GM10266 (cell line): ENCODE data around the gene BAIAP2.
A peak's percentile ranks its signal among the peaks of the same experiment; 100 is the strongest.

Experiments used
- DNase-seq: peaks from one replicate; pipeline ENCODE4 v3.0.0; 2012; ENCODE audit errors: extremely low spot score
- TF ChIP-seq, protein P1 (sequence below): IDR thresholded peaks from 2 replicates; pipeline ENCODE4 v1.5.1; 2012; ENCODE audit warnings: mild to moderate bottlenecking, low read depth; ENCODE audit not compliant: control insufficient read depth, insufficient read depth; ENCODE audit errors: missing control alignments

Gene BAIAP2

GRCh38 chr17:80991645-80992076 lies 43.3 kb upstream of the BAIAP2 start, which contains the start of gene CHMP6:
CHMP6 (plus strand) TSS chr17:80991841; CDS start chr17:80991919, 78 bp downstream.
- DNase-seq = peak; percentile 95
- TF ChIP-seq, protein P1, sequence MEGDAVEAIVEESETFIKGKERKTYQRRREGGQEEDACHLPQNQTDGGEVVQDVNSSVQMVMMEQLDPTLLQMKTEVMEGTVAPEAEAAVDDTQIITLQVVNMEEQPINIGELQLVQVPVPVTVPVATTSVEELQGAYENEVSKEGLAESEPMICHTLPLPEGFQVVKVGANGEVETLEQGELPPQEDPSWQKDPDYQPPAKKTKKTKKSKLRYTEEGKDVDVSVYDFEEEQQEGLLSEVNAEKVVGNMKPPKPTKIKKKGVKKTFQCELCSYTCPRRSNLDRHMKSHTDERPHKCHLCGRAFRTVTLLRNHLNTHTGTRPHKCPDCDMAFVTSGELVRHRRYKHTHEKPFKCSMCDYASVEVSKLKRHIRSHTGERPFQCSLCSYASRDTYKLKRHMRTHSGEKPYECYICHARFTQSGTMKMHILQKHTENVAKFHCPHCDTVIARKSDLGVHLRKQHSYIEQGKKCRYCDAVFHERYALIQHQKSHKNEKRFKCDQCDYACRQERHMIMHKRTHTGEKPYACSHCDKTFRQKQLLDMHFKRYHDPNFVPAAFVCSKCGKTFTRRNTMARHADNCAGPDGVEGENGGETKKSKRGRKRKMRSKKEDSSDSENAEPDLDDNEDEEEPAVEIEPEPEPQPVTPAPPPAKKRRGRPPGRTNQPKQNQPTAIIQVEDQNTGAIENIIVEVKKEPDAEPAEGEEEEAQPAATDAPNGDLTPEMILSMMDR = peak; percentile 21

- DNase-seq = peak; percentile 70
- TF ChIP-seq, protein P1 = no peak
Observed at GRCh38 chr17:80992077-80992947, 42.6 kb upstream of the BAIAP2 start.

- peak; percentile 58 for DNase-seq
- TF ChIP-seq, protein P1 = no peak
Observed at GRCh38 chr17:80992948-80993624, 41.9 kb upstream of the BAIAP2 start.

- TF ChIP-seq, protein P1 = no peak
- peak; percentile 21 for DNase-seq
Observed at GRCh38 chr17:80995131-80995530, 39.8 kb upstream of the BAIAP2 start.

DNA sequence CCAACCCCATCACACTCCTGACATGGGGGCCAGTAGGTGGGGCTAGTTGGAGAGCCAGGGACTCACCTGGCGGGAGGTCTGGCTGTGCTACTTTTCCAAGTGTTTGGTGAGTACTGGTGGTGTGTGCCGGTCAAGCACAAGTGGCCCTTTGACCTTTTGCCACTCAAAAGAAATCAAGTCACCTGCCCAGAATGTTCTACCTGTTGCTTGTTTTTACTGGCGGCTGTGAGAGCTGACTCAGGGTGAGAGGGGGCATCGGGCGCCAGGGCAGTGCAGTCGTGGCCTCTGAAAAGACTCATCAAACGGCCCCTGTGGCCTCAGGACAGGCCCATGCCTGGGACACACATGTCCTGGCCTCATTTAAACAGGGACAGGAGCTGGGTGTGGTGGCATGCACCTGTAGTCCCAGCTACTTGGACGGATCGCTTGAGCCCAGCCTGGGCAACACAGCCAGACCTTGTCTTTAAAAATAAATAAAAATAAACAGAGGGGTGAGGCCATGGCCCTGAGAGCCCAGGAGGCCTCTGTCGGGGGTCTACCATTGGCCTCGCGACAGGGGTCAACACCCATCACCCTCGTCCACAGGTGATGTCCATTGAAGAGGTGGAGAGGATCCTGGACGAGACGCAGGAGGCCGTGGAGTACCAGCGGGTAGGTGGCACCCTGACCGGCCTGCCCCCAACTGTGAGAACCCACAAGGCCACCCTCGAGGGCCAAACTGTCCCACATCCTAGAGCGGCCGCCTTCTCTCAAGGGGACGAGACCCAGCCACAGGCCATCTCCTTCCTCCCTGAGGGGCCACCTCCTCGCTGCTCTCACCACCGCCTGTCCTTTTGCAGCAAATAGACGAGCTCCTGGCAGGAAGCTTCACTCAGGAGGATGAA lies 38.3 kb upstream of the BAIAP2 start:
- DNase-seq = peak; percentile 16
- TF ChIP-seq, protein P1 = no peak

DNA sequence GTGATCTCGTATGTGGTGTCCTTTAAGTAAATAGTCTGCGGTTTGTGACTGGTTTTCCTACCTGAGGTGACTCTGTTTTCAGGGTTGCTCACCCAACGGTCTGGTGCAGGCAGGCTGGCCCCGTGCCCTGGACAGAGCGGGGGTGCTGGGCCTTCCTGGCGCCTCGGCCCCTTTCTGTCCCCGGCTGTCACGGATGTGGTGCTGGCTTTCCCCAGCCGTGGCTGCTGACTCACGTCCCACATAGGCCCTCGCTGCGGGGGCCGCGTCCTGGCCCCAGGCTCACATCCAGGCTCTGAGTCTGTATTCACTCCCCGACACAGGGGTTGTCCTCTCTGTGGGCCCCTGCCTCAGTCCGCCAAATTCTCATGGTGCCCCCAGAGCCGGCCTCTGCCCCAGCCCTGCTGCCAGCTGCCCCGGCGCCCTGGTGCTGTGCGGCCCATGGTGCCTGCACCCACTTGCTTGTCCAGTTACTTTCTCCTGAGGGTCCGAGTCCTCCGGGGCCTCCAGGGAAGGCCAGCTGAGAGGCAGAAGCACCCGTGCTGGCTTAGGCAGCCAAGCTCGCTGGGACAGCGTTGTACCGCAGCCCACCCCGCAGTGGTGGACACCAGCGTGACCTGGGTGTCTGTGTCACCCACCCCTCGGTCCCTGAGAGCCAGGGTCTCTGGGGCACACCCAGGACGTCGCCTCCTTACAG lies 37.4 kb upstream of the BAIAP2 start:
- DNase-seq = no peak
- TF ChIP-seq, protein P1 = no peak
